GM12865 (cell line): Measurements from ENCODE around the gene GNAL.

Experiments used
- DNase-seq: peaks from one replicate; pipeline ENCODE4 v3.0.0; 2010; ENCODE audit warnings: low read depth
- H3K4me3 ChIP-seq: 2 replicates; pipeline ENCODE4 v1.5.1; 2011; ENCODE audit warnings: mild to moderate bottlenecking, low read depth, low read length, control low read depth
- CTCF ChIP-seq: IDR thresholded peaks from 2 replicates; pipeline ENCODE4 v1.5.1; 2011; ENCODE audit warnings: low read length, control low read depth, low read depth, inconsistent platforms; ENCODE audit not compliant: insufficient read depth; ENCODE audit errors: missing control alignments

Gene GNAL

GRCh38 chr18:11866764-11867163 is 177.7 kb downstream of the GNAL start:
- no peak overlapping the region for H3K4me3 ChIP-seq
- TF ChIP-seq CTCF: no peak
- DNase-seq: no peak

- TF ChIP-seq CTCF: no peak
- DNase-seq: no peak
- no peak overlapping the region for H3K4me3 ChIP-seq
These were observed 179.2 kb downstream of the GNAL start for GRCh38 chr18:11868230-11868629.

GRCh38 chr18:11871501-11871900 is 182.4 kb downstream of the GNAL start:
- no peak for TF ChIP-seq CTCF
- DNase-seq: peak; percentile 50
- H3K4me3 ChIP-seq: no peak overlapping the region

- peak; percentile 41 for DNase-seq
- TF ChIP-seq CTCF: peak; percentile 47
- no peak overlapping the region for H3K4me3 ChIP-seq
These were observed 183.5 kb downstream of the GNAL start for GRCh38 chr18:11872479-11873136.

GRCh38 chr18:11873670-11874340 is 184.7 kb downstream of the GNAL start:
- no peak for TF ChIP-seq CTCF
- H3K4me3 ChIP-seq: no peak overlapping the region

GRCh38 chr18:11874676-11875075 is 185.6 kb downstream of the GNAL start:
- no peak overlapping the region for H3K4me3 ChIP-seq
- DNase-seq: no peak
- no peak for TF ChIP-seq CTCF

More at GRCh38 chr18:11873670-11874340, 184.7 kb downstream of the GNAL start:
- no peak for DNase-seq
